HG03469 (cell line): ENCODE measurements around the gene HEXB.

Experiments used
- ATAC-seq: cut with Tn5 transposase; IDR thresholded peaks from one replicate; pipeline ENCODE4 v1.9.1; 2021; ENCODE audit warnings: mild to moderate bottlenecking, moderate library complexity, moderate number of reproducible peaks; ENCODE audit not compliant: unreplicated experiment

Gene HEXB

DNA sequence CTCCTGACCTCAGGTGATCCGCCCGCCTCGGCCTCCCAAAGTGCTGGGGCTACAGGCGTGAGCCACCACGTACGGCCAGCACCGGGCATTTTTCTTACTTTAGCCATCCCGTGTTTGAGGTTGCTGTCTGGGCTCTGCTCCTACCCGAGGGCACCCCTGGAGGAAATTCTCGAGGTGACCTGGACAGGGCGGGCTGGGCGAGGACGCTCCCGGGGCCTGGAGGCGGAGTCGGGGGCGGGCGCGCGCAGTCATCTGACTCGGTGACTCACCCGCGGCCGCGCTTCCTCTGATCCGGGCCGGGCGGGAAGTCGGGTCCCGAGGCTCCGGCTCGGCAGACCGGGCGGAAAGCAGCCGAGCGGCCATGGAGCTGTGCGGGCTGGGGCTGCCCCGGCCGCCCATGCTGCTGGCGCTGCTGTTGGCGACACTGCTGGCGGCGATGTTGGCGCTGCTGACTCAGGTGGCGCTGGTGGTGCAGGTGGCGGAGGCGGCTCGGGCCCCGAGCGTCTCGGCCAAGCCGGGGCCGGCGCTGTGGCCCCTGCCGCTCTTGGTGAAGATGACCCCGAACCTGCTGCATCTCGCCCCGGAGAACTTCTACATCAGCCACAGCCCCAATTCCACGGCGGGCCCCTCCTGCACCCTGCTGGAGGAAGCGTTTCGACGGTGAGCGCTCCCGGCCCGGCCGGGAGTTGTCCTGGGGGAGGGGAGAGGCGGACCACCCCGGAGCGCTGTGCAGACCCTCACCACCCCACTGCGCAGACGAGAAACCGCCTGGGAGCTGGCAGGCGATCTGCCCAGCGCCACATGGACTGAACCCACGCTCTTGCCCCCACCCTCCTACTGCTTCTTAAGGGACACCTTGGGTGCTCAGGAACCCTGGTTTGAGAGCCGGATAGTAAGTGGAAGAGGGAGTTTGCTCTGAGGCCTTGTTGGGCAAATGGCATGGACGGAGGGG is at the start of gene HEXB:
TSS of gene HEXB (plus strand) at position 334 of the 952 bp plus-strand sequence. CDS start at position 362, 28 bp downstream.
- peak; percentile 53 for ATAC-seq

DNA sequence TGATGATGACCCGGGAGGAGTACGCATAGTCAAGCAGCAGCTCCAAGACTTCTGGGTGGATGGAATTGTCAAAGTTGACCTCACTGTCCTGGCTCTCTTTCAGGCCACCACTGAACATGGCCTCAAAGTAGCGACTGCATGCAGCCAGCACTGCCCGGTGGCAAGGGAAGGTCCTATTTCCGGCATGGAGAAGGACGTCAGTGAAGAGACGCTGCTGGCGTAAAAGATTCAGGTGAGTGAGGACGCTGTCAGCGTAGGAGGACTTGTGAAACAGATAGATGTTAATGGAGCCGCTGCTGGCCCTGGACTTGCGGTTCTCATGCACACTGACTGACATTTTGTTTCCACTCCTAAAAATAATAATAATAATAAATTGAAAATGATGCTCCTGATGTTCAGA is 48.9 kb upstream of the HEXB start:
- ATAC-seq: no peak

DNA sequence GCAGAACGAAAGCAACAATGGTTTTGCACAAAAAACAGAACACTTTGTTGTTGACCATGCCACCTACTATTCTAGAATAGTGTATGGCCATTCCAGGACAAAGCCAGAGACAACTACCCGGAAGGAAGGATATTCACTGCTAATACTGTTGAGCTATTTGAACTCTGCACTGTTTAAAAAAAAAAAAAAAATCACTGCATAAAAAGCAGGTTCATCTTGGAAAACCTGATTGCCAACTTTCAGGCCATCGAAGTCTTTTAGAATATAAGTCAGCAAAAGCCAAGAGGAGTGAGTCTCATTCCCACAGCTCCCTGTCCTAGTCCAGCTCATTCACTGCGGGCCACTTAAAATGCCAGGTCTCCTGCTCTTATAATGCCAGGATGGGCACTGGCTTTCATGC is 48.5 kb upstream of the HEXB start:
- ATAC-seq: no peak

DNA sequence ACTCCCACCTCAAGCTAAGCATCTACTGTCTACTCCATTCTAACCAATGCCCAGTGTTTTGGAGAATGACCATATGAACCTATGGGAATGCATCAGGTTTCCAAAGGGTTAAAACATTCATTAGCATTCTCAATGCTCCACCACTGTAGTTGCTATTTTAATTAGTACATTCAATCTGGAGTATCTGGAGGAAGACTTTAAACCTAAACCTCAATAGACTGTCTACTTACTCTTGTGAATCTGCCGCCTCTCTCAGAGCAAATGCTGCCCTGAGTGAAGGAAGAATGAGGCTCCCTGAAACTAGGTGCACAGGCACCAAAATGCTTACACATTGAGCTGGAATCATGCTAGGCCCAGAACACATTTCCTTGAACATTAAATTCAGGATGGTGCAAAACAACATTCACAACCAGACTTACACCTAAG is 46.5 kb upstream of the HEXB start:
- no peak for ATAC-seq

DNA sequence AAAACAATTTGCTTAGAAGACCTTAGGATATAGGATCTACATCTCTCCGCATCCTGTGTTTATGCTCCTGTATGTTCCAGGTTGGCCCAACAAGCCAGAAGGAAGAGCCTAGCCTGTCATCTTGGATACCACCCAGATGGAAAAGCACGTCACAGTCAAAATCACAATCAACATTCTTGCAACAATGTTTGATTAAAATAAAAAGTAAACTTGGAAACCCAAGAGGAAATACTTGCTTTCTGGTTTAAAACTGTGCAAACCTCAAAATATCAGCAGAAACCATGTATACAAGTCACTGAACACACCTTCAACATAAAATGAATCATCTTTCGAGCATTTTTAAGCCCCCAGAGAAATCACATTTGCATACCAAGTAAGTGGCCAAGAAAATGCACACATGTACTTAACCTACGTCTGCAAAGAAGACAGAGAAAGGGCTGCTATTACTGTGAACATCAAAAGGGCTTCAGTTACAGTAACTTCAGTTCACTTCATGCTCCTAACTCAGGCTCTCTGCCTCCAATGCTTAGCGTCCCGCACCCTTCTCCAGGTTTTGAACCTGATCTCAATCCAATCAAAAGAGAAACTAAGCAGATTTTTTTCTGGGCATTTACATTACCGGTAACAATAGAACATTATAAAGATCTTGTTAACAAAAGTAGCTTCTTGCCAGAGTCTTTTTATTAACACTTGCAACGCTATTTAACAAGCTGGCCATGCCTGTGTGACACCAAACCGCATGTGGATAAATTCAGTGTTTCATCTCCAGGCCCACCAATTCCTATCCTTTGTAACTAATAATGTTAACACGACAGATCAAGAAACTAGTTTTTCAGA is 45.8 kb upstream of the HEXB start:
- ATAC-seq: no peak

DNA sequence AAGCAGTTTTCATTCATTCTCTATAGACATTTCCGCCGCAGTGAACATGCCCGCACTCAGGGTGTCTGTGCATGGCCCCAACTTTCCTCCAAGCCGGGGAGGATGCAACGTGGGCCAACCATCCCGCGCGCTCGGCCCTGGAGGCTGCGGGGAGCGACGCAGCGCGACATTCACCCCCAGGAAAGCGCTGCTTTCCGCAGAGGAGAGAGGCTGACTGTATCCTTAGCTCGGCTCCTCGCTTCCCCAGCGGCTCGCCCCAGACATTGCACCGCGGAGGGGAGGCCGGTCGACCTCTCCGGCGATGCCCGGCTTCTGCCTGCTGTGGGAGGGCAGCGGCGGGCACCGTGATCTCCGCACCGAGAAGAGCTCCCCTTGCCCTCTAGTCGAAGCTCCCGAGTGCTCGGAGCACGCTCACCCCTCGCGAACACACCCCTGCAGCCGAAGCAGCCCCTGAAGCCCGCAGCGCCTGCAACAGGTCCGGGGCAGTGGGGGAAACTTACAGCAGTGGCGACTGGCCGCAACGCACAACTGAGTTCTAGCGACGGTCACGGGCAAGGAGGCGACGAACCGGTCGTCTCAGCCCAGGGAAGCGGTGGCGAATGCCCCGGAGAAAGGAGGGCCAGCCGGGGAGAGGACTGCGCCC is 45.1 kb upstream of the HEXB start:
- ATAC-seq: no peak

DNA sequence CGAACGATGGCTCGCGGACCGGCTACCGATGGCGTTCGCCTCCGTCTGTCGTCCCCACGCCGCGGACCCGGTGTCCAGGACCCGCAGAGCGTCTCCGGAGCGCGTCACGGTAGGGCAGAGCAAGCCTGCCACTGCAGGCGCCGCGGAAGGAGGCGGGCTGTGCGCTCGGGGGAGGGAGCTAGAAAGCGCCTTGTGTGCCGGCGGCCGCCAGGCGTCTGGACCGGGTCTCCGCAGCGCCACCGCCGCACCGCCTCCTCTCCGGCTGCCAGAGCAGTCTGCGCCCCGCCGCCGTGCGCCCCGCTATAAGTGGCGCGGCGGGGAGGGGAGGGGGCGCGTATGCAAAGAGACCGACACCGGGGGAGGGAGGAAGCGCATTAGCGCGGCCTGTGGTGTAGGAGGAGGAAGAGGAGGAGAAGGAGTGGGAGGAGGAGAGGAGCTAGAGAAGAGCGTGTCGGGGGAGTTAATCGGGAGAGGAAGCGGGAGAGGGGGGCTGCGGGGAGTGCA is 44.5 kb upstream of the HEXB start, which contains the start of gene ENC1:
TSS of gene ENC1 (minus strand) at position 279 of the 504 bp plus-strand sequence. CDS start 4,243 bp downstream, outside the sequence.
- peak; percentile 57 for ATAC-seq

DNA sequence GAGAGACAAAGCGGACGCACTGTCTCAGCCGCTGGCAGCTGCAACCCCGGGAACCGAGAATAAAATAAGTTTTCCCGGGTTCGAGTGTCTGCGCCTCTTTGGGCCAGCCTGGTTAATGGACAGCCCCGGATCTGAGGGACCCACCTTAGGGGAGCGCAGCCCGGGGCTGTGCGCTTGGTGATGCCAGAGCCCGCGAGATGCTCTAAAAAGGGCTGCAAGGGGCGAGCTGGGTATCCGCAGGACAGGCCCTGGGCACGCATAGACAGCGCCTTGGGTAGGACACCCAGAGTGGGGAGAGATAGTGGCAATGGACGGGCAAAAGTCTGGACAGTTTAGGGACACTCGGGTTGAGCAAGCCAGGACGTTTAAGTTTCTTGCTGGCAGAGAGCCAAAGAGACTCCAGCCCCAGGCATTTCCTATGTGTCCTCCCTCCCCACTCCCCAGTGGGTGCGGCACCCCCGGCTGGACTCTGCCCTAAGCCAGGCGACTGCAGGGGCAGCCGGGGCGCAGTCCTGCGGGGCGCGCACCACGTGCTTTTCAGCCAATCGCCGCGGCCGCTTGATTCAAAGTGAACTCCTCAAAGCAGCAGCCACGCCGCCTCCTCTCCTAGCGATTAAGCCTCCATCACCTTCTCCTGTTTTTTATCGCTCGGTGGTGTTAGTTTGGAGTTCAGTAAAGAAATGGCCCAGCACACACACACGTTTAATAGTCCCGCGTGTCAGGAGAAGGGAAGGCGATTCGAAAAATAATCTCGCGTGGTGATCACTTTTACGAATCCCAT is 43.9 kb upstream of the HEXB start:
- no peak for ATAC-seq

DNA sequence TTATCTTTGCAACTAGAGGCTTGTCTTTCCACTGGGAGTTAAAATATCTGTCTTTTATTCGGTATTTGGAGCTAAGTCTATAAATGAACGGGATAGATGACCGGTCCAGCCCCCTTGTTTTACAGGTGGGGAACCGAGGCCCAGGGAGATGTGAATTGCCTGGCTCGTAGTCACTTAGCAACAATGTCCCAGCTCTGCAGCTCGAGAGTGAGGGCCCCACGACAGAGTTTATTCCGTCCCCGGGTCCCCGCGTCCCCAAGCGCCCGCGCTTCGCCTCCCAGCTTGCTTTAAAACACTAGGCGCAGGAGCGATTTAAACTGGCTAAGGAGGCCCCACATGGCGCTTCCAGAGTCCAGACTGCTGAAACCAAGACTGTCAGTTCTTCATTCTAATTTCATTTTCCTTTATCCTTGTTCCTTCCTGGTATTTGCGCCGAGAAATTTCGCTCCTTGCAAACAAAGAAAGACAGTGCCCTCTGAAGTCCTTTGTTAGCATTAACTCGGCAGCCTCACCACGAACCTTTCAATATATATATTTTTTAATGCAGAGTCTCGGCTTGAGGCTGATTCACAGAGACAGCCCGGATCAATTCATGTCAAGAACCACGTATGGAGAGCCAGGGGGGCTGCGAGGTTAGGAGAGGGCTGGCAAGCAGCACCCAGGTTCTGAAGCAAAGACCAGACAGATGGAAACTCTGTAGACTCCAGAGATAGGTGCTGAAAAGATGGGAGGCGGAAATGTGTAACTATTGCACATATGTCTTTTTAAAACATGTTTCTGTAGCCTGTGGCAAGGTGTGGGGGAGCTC is 43.1 kb upstream of the HEXB start:
- no peak for ATAC-seq

DNA sequence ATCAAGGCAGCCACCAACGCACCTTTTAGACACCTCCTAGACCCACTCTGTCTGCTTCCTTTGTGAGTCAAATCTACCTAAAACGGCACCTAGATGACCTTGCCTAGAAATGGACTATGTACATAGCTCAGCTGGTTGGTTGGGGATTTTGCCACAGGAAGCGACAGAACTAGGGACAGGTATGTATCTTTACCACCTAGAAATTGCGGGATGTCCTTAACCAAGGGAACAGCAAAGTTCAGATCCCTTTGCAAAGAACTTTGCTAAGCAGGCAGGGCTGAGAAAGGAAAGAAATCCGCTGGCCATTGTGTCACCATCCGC is 42.5 kb upstream of the HEXB start:
- ATAC-seq: no peak

DNA sequence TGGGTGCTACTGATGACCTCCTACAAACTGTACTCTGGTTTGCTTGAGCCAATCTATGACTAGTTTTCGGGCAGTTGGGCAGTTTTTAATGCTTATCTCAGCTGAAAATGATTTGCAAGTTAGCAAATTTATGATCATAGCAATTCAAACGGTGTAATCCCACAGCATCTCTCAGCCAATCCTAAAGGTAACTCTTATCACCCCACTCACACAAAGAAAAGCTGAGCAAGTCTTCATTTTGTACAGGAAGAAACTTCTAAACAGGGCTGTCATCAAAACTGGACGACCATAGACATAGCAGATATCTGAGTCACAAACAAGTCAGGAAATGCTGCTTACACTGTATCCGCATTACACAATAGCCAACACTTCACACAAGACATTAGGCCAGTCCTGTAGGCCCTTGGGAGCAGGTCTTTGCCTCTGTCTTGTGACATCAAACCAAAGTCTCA is 41.9 kb upstream of the HEXB start:
- no peak for ATAC-seq

DNA sequence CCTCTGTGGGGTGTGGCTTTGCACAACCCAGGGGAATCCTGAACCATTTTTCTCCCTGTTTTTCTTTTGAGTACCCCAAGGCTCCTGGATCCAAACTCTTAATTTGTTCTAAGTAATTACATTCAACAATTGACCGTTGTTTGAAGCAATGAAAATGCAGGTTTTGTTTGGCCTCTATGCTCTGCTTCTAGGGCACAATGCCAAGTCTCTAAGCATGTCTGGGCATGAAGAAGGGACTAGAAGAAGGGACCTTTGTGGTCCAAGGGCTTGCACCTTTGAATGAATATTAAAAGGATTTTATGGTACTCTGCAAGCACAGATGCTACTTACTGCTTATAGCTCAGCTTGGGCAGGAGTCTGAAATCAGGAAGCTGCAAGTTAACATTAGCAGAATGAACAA is 37.9 kb upstream of the HEXB start:
- ATAC-seq: no peak

DNA sequence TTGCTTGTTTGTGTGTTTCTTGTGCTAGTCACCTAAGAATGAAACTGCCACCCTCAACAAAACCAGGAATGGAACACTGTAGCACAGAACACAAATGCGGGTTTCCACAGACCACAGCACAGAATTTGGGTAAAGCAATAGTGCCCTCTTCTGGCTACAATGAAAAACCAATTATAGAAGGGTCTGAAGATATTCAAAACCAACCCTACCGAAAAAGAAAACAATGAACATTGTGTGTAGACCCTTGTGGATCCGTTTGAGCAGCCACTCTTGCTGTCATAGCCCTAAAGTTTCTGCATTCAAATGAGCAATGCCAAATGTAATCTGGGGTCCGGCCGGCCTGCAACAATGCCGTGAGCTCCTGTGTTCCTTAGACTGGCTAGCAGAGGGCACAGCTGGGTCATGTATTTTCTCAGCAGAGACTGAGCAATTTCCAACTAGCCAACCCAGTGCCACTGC is 36.2 kb upstream of the HEXB start:
- no peak for ATAC-seq

DNA sequence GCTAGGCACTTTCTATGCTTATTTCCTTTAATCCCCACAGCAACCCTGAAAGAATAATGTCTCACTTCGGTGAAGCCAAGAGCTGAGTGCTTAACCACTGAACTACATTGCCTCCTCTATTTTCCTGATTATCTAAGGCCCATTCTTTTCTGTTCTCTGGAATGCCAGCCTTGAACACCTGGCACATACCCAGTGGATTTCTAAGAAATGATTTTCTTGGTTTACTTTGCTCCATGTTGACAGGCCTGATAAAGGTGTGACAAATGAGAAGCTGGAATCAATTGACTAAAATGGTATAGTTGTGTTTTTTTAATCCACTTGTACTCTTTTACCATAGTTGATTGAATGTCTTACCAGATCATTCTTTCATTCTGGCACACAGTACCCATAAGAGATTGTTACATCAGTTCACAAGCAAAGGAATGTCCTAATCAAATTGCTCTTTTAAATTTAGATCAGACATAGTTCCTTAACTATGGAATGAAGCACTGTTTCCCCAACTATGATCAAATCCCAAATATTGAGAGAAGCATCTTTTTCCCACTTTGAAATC is 35.5 kb upstream of the HEXB start:
- no peak for ATAC-seq

DNA sequence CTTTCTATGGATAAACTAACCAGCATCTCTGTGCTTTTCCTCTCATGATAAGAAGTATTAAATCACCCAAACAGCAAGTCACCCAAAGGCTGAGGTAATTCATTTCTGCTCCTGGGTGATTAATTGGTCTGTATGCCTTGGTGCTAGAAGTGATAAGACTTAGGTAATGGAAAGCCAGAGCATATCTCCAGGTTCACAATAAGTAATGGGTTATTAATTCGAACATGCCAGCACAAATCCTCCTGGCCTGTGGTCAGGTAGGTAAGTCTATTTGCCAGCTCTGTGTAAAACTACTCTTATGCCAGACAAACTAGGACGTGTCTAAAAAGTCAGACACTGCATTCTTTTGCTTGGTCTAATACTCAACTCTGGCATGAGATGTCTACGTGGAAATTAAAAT is 33.3 kb upstream of the HEXB start:
- no peak for ATAC-seq

DNA sequence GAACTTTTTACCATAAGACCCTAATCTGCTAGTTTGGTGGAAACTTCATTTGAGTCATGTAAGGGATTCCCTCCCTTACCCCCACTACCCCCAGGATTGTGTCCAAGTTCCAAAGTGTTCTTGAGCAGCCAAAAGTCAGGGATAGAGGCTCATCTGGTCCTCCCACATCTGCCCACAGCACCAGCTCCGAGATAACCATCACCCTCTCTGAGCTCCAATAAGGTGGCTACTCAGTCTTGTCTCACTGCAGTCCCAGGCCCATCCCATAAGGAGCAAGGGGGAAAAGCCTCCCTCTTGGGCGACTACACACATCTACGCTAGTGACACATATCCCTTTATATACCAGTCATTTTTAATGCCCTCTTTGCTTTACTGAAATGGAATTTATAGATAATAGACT is 32.5 kb upstream of the HEXB start:
- no peak for ATAC-seq

DNA sequence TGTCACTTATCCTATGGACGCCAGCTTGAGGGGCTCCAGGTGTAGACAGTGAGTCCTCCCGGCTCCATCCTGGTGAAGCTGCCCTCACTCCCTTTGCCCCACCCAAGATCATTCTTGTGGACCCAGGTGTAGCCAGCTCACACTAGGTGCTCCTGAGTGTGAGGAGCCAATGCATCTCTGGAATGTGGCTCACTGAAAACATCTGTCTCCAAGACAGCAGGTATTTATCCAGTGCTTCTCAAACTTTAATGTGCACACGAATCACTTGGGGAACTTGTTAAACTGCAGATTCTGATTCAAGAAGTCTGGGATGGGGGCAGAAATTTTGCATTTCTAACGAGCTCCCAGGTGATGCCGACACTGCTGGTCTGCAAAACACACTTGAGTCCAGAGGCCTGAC is 31.0 kb upstream of the HEXB start:
- ATAC-seq: no peak

DNA sequence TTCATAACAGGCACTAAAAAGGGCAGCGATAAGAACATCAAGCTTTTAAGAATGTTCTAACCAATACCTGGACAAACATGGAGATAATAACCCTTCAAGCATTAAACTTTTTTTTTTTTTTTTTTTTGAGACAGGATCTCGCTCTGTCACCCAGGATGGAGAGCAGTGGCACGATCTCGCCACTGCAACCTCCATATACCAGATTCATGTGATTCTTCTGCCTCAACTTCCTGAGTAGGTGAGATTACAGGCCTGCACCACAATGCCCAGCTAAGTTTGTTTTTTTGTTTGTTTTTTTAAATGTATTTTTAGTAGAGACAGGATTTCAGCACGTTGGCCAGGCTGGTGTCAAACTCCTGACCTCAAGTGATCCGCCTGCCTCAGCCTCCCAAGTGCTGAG is 29.8 kb upstream of the HEXB start:
- no peak for ATAC-seq

DNA sequence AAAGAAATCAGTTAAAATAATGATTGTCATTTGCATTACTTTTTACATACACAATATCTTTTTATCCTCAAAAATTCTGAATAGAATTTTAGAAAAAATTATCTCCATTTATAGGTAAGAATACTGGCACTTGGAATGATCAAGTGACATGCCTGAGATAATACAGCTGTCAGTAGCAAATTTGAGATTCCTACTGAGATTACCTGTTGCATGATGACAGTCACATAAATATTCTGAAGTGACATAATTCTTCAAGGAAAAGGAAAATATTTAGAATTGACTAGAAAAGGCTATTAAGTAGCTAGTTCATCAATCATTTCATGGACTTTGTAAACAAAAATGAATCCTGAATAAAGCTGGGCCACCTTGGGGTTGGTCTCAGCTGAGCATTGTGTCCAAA is 29.3 kb upstream of the HEXB start:
- ATAC-seq: no peak
